Stimulated activated CD4-positive, alpha-beta T cell treated with anti-CD3 and anti-CD28 coated beads, Interleukin-2, amount 100 ng/mL, for 4 hours (primary cell): ENCODE measurements around the gene MAN2A2.

Experiments
- DNase-seq: peaks from one replicate; pipeline ENCODE4 v3.0.0-alpha.2; 2020; ENCODE audit warnings: low read depth

Gene MAN2A2

DNA sequence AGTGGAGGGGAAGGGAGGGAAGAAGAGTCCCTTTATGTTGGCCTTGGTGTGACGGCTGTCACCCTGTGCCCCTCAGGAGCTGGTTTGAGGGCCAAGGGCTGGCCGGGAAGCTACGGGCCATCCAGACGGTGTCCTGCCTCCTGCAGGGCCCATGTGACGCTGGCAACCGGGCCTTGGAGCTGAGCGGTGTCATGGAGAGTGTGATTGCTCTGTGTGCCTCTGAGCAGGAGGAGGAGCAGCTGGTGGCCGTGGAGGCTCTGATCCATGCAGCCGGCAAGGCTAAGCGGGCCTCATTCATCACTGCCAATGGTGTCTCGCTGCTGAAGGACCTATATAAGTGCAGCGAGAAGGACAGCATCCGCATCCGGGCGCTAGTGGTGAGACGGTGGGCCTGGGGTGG lies 43.4 kb downstream of the MAN2A2 start:
- no peak for DNase-seq

DNA sequence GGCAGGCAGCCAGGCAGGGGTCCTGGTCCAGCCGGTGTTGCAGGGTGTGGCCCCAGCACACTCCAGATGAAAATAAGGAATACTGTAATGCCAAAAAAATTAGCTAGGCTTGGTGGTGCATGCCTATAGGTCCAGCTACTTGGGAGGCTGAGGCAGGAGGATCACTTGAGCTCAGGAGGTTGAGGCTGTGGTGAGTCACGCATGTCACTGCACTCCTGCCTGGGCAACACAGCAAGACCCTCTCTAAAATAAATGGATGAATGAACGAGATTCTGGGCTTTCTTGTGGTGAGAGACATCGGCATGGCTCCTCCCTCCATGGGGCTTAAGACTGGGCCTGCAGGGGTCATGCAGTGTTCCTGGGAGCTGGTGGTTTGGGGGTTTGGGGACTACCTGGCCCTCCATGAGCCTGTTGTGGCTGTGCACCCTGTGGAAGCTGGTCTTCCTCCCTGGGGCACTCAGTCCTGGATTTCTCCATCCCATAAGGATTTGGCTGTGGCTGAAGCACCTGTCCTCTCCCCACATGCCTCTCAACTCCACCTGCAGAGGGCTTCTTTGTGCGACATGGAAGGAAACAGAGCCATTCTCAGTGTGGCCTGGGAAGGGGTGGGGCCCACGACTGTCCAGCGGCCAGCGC lies 44.0 kb downstream of the MAN2A2 start:
- DNase-seq: no peak

DNA sequence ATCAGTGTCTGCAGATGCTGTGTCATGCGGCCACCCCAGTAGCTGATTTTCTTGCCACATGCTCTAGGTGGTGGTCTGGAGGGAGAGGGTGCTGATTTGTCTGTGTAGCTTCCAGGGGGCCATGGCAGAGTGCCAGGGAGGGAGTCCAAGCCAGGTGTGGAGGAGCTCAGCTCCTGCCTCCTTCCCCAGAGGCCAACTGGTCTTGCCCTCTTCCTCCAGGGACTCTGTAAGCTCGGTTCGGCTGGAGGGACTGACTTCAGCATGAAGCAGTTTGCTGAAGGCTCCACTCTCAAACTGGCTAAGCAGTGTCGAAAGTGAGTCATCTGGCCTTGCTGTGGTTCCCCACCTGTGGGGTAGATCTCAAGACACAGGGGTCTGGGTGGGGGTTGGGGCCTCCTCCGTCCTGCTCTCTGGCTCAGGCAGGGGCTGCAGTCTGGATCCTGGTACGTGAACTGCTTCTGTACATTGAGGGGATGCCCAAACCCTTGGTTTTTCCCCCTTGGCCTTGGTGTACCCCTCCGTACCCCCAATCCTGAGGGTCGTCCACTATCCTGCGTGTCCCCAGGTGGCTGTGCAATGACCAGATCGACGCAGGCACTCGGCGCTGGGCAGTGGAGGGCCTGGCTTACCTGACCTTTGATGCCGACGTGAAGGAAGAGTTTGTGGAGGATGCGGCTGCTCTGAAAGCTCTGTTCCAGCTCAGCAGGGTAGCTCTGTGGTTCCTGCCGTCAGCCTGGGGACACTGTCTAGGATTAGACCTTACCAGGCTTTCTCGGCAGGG lies 44.7 kb downstream of the MAN2A2 start:
- DNase-seq: no peak

DNA sequence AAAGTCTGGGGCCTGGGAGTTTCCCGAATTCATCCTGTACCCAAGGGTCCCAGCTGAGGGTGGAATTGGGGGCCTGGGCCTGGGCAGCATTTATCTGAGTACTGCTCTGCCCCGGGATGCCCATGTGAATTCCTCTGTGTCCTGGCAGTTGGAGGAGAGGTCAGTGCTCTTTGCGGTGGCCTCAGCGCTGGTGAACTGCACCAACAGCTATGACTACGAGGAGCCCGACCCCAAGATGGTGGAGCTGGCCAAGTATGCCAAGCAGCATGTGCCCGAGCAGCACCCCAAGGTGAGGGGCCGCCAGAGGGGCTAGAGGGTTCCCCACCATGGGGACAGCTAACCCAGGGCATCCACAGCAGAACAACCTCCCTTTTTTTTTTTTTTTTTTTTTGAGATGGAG lies 45.4 kb downstream of the MAN2A2 start:
- no peak for DNase-seq

DNA sequence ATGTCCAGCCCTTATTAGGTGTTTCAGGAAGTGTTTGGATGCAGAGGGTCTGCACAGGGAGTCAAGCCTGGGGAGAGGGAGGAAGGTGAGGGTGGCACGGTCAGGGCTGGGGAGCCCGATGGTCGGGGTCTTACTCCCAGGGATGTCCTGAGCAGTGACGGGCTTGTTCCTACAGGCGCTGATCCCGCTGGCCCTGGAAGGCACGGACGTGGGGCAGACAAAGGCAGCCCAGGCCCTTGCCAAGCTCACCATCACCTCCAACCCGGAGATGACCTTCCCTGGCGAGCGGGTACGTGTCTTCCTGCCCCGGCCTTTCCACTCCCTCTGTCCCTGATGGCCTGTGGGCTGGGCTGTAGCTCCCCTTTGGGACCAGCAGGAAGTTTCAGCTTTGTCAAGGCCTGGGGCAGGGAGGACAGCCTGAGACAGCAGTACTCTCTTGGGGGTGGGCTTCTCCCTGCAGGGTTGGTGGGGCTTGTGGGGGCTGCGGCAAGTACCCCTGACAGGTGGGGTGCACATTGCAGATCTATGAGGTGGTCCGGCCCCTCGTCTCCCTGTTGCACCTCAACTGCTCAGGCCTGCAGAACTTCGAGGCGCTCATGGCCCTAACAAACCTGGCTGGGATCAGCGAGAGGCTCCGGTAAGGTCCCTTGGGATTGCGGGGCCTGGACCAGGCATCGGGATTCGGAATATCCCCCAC lies 47.0 kb downstream of the MAN2A2 start:
- DNase-seq: no peak

DNA sequence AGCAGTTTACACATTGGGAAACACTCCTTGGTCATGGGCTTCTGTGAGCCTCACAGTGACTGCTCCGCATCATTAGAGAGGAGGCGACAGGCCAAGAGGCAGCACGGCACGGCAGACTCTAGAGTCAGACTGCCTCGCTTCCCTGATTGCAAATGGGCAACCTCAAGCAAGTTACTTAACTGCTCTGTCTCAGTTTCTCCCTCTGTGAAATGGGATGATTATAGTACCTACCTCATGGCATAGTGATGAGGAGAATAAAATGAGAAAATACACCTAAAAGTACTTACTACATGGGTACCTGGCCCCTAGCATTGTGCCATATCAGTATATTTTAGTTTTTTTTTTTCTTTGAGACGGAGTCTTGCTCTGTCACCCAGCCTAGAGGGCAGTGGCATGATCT lies 47.6 kb downstream of the MAN2A2 start:
- no peak for DNase-seq

DNA sequence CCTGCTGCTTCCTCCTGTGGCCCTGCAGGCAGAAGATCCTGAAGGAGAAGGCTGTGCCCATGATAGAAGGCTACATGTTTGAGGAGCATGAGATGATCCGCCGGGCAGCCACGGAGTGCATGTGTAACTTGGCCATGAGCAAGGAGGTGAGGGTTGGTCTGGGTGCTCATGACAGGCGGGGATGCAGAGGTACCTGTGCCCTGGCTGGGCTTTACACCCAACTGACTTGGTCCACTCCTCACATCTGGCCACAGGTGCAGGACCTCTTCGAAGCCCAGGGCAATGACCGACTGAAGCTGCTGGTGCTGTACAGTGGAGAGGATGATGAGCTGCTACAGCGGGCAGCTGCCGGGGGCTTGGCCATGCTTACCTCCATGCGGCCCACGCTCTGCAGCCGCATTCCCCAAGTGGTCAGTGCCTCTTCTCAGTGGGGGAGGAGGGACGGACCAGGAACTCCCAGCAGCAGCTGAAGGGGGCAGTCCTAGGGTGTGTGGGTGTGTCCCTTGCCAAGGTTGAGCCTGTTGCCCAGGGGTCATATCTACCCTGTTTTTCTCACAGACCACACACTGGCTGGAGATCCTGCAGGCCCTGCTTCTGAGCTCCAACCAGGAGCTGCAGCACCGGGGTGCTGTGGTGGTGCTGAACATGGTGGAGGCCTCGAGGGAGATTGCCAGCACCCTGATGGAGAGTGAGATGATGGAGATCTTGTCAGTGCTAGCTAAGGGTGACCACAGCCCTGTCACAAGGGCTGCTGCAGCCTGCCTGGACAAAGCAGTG lies 50.0 kb downstream of the MAN2A2 start:
- no peak for DNase-seq

DNA sequence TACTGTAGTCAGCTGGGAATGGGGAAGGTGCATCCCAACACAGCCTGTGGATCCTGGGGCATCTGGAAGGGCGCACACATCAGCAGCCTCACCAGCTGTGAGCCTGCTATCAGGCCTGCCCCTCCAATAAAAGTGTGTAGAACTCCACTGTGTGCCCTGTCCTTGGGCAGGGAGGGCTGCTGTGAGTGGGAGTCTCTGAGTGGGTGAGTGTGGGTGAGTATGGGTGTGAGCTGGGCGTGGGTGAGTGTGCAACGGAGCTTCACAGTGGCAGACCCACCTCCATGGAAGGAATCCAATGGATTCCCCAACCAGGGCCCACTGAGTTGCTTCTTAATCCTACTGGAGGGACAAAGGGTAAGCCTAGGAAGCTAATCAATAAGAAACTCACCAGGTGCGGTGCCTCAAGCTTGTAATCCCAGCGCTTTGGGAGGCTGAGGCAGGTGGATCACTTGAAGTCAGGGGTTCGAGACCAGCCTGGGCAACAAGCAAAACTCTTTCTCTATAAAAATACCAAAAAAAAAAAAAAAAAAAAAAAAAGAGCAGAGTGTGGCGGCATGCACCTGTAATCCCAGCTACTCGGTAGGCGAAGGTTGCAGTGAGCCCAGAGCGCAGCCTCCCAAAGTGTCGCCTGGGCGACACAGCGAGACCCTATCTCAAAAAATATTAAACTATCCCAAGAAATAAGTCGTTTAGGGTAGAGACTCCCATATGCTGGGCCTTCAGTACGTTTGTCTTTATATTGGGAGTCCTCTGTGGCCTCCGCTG lies 51.0 kb downstream of the MAN2A2 start:
- no peak for DNase-seq

DNA sequence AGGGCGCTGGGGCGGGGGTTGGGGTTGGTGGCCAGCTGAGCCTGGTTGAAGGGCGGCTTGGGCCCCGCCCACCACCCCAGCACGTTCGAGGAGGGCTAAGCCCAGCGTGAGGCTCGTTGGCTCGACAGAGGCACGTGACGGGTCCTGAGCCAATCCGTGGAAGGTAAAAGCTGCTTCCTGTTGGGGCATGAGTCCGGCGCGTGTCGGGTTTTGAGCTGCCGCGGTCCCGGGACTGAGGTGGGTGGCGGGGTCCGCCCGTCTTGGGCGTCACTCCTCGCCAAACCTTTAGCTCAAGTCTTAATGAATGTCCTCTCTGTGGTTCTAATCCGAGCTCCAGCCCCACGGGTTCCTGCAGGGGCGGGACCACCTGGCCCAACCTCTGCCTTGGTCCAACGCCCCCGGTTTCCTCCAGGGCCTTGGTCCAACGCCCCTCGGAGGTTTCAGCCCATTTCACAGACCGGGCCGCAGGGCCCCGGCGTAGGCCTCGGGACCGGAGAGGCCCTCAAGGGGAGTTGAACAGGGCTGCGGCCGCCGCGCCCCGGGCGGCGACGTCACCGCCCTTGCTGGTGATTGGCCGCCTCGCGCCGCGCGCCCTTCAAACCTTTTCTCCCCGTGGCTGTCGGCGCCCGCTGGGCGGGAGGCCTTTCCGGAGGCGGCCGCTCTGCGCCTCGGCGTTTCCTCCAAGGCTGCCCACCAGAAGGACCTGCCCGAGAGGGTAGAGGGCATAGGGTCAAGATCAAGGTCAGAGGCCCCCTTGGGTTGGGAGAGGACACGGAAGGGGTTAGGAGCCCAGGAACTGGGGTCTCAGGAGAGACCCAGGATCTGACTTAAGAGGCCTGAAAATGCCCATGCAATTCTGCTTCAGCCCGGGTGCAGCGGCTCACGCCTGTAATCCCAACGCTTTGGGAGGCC lies 51.9 kb downstream of the MAN2A2 start, which contains the start of gene RCCD1:
Gene RCCD1, plus strand, starts transcription at position 173 of the 912 bp plus-strand sequence. CDS start 1,851 bp downstream, outside the sequence.
- peak; percentile 84 for DNase-seq

DNA sequence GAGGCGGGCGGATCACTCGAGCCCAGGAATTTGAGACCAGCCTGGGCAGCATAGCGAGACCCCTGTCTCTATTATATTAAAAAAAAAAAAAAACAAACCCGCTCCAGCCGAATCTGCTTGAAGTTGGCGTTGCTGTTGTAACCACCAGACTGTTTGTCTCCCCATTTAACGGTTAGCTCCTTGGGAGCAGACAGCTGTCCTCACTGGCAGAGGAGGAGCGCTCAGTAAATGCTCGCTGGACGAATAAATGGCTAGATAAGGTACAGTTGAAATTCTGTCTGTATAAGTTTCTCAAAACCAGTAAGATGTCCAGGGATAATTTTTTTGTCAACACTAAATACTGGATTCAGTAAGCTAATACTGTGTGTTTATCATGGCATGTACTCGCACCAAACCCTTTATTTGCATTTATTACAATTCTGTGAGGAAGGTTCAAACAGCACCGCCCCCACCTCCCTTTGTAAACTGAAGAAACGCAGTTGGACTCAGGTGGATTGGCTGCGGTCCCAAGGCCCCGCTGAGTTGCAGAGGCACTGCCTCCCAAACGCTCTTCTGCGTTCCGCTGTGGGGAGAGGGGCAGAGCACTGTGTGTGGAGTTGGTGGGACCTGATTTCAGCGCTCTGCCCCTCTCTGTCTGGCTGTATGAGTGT lies 52.6 kb downstream of the MAN2A2 start:
- no peak for DNase-seq

DNA sequence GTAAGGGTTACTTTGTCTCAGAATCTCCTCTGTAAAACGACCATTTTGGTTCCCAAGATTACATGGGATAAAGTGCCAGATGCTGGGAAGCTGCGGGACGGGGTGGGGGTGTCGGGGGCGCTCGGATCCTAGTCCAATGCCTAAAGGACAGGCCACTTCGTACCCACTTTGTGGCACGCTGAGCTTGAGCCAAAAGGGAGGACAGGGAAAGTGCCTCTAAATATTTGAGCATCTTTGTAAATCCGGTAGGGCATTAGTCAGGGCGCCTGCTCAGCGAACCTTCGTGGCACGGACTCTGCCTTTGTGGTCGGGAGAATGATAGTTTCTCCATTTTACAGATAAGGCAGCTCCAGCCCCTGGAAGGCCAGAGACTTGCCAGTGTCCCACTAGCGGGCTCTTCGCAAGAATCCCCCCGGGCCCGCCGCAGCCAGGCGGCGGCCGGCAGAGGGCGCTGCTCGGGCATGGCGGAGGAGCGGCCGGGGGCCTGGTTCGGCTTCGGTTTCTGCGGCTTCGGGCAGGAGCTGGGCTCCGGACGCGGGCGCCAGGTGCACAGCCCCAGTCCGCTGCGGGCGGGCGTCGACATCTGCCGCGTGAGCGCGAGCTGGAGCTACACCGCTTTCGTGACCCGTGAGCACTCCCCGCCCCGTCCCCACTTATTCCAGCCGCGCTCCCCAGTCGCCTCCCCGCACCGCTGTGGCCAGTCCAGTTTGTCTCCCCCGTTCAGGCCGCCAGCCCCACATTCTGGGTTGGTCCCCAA lies 53.4 kb downstream of the MAN2A2 start:
- DNase-seq: peak; percentile 35

DNA sequence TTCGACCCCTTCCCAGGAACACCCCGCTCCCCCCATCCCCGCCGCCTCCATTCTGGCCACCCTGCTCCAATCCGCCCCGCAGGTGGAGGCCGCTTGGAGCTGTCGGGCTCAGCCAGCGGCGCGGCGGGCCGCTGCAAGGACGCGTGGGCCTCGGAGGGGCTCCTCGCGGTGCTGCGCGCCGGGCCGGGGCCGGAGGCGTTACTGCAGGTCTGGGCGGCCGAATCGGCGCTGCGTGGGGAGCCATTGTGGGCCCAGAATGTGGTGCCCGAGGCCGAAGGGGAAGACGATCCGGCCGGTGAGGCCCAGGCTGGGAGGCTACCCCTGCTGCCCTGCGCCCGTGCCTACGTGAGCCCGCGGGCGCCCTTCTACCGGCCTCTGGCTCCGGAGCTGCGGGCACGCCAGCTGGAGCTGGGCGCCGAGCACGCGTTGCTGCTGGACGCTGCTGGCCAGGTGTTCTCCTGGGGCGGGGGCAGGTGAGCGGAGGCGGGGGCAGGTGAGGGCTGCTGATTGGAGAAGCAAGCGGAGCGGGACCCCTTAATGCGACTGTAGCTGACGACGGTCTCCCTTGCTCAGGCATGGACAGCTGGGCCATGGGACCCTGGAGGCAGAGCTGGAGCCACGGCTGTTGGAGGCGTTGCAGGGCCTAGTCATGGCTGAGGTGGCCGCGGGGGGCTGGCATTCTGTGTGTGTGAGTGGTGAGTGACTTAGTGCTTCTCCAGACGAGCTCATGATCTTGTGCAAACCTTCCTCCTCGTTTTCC lies 54.1 kb downstream of the MAN2A2 start:
- DNase-seq: no peak

DNA sequence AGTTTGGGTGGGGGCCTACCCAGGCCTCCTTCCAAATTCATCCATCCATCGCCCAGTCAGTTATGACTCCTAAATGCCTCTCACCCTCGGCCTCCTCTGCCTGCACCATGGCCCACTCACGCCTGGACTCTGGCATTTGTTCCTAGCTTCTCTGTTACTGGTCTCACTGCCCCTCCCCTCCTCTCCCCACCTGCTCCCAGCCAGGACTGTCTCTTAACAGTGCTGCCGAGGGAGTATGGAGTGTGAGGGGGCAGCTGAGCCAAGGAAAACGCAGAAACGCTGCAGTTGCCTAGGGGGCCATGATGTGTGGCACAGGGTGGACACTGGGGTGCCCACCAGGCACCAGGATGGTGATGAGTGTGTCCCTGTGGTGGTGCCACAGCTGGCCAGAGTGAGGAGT lies 54.7 kb downstream of the MAN2A2 start:
- DNase-seq: no peak

DNA sequence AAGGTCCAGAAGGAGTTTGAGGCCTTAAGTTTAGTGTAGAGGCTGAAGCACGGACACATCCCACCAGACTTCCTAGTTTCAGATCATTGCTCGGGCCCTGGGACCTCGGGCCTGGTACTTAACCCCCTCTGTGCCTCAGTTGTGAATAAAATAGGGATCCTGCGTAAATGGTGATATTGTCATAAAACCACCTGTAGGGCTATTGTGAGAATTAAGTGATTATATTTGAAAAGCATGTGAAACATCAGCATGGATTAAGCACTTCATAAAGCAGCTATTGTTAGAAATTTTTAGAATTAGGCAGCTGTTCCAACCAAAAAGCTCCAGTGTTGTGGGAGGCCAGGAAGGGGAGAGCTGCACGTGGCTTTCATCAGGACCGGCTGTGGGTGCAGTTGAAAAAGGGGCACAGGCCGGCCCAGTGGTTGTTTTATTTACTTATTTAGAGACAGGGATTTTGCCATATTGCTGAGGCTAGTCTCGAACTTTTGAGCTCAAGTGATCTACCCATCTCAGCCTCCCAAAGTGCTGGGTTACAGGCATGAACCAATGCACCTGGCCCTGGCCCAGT lies 56.0 kb downstream of the MAN2A2 start:
- DNase-seq: no peak

DNA sequence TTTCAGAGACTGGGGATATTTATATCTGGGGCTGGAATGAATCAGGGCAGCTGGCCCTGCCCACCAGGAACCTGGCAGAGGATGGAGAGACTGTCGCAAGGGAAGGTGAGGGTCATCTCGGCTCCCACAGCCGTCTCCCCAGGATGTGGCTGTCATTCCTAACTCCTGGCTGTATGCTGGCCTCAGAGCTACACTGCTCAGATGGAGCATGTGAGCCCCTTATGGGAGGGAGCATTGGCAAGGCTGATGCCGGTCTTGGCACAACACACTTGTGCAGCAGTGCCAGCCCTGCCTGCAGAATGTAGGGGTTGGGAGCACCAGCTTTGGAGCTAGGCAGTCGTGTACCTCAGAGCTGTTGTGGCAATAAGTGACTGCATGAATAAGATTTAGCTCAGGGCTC lies 56.8 kb downstream of the MAN2A2 start:
- DNase-seq: no peak

DNA sequence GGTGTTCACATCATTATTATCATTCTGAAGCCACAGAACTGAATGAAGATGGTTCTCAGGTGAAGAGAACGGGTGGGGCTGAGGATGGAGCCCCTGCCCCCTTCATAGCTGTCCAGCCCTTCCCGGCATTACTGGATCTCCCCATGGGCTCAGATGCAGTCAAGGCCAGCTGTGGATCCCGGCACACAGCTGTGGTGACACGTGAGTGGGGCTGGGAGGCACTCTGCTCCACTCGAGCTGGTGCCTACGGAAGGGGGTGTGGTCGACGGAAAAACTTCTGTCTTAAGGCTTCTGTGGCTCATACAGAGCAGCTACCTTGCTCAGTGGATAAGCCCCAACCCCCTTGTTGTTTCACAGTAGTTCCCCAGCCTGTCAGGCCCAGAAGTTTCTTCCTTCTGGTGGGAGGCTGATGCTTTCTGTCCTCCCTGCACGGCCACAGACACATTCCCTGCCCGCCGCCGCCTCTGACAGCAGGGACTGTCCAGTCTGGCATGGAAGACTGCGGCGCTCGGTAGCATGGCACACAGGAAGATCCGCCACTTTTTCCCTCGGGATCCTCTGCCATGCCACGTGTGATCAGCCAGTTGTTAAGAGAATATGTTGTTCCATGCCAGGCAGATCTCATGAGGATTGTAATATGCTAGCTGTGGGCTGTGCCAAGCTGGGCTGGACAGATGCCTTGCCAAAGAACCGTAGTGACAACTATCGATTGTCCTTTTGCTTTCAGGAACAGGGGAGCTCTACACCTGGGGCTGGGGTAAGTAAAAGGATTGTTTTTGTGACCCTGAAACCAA lies 57.4 kb downstream of the MAN2A2 start:
- DNase-seq: no peak

DNA sequence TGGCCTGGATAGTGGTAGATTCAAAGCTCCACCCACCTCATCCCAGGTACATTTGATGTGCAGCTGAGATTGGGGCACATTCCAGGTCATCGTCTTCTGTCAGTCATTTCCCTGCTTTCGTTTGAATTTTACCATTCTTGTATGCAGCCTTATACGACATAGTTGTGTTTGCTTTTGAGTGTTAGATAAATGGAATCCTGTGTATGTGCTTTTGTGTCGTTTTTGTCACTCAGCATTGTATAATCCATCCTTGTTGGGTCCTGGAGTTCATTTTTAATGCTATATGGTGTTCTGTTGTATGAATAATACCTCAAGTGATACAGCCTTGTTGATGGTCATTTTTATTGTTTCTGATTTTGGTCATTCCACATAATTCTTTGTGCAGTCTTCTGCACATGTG lies 58.9 kb downstream of the MAN2A2 start:
- DNase-seq: no peak
